OCI-M2 (cell line): ENCODE measurements around the gene BCAR3.

ENCODE experiments used
- DNase-seq: peaks from one replicate; lab custom pipeline; 2025; ENCODE audit not compliant: unreplicated experiment; lab: John Stamatoyannopoulos, UW

BCAR3 gene

GRCh38 chr1:93616996-93617669 is 64.5 kb downstream of the BCAR3 start:
- no peak for DNase-seq

GRCh38 chr1:93616221-93616995 is 65.2 kb downstream of the BCAR3 start:
- no peak for DNase-seq

GRCh38 chr1:93615582-93616150 is 66.0 kb downstream of the BCAR3 start:
- no peak for DNase-seq

- DNase-seq, result no peak
These were observed 66.6 kb downstream of the BCAR3 start for GRCh38 chr1:93614986-93615581.

- DNase-seq, result no peak
These were observed 67.1 kb downstream of the BCAR3 start for GRCh38 chr1:93614541-93614940.

GRCh38 chr1:93613898-93614297 is 67.7 kb downstream of the BCAR3 start:
- DNase-seq, result no peak

- no peak for DNase-seq
These were observed 69.1 kb downstream of the BCAR3 start for GRCh38 chr1:93612510-93612909.

GRCh38 chr1:93611668-93612067 is 70.0 kb downstream of the BCAR3 start:
- no peak for DNase-seq

- no peak for DNase-seq
These were observed 72.1 kb downstream of the BCAR3 start for GRCh38 chr1:93609536-93609935.

GRCh38 chr1:93608187-93609109 is 73.2 kb downstream of the BCAR3 start:
- DNase-seq, result no peak

GRCh38 chr1:93607814-93608186 is 73.8 kb downstream of the BCAR3 start:
- DNase-seq, result no peak

- no peak for DNase-seq
These were observed 75.7 kb downstream of the BCAR3 start for GRCh38 chr1:93605812-93606512.

GRCh38 chr1:93605026-93605568 is 76.5 kb downstream of the BCAR3 start:
- DNase-seq, result no peak

GRCh38 chr1:93604411-93604810 is 77.2 kb downstream of the BCAR3 start:
- no peak for DNase-seq

GRCh38 chr1:93603601-93604000 is 78.0 kb downstream of the BCAR3 start:
- no peak for DNase-seq

GRCh38 chr1:93603106-93603505 is 78.5 kb downstream of the BCAR3 start:
- DNase-seq, result no peak

- DNase-seq, result no peak
These were observed 79.5 kb downstream of the BCAR3 start for GRCh38 chr1:93602101-93602500.

GRCh38 chr1:93601686-93602085 is 80.0 kb downstream of the BCAR3 start:
- DNase-seq, result no peak

- no peak for DNase-seq
These were observed 81.0 kb downstream of the BCAR3 start for GRCh38 chr1:93600663-93601062.

- no peak for DNase-seq
These were observed 82.2 kb downstream of the BCAR3 start for GRCh38 chr1:93599479-93599878.
